Measurements from ENCODE around the gene EPC2.

Gene EPC2

DNA sequence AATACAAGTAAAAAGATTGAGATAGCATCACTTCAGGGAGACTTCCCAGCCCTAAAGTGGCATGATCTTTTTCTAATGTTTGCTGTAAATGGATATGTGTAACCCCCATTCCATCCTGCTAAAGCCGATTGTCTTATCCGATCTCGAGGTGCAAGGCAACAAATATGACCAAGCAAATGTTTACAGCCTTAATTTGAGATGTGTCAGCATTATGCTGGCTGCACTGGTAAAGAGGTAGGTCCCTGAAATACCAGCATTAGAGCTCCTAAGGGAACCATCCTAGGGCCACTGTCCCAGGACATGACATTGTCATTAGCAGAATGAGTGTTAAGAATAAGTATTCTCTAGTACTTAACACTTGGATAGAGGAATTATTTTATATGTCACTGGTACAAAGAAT, 108.4 kb downstream of the EPC2 start:
- CTCF ChIA-PET: no interaction called here
- H3K4me1 ChIP-seq (ENCODE audit: control insufficient read depth, insufficient read depth, low read length): no peaks in the 10 kb centered on the region
- no peak overlapping the region for H3K27ac ChIP-seq (ENCODE audit: extremely low read depth, low read depth, low read length)
- peaks cover 0 to 14% of the 10 kb centered on the region in 2 experiments; a peak in 1 of 3 replicates for H3K36me3 ChIP-seq (ENCODE audit: control insufficient read depth in 2 of 2, insufficient read depth in 1 of 2, low read length in 2 of 2)
- no peaks in the 10 kb centered on the region for H3K9me3 ChIP-seq (ENCODE audit: control insufficient read depth, insufficient read depth, low read depth, low read length)
- H3K4me3 ChIP-seq (ENCODE audit: low read depth, low read length): no peak overlapping the region
- TF ChIP-seq ZNF19 (tag by site-specific recombination; IDR thresholded peaks at IDR 0.05; ENCODE audit: low read depth) (no peak), ZNF600 (tag by site-specific recombination; IDR thresholded peaks at IDR 0.05) (no peak), ZXDB (tag by site-specific recombination; IDR thresholded peaks at IDR 0.05) (no peak), ZNF571 (tag by site-specific recombination; IDR thresholded peaks at IDR 0.05) (no peak), ZBTB1 (tag by site-specific recombination; IDR thresholded peaks at IDR 0.05) (no peak), ZNF2 (tag by site-specific recombination; IDR thresholded peaks at IDR 0.05) (no peak), ZNF23 (tag by site-specific recombination; IDR thresholded peaks at IDR 0.05; ENCODE audit: borderline replicate concordance) (no peak), IKZF3 (tag by site-specific recombination; IDR thresholded peaks at IDR 0.05) (no peak), PRDM1 (tag by site-specific recombination; IDR thresholded peaks at IDR 0.05) (no peak), ZNF521 (tag by site-specific recombination; IDR thresholded peaks at IDR 0.05) (no peak), ZNF248 (tag by site-specific recombination; IDR thresholded peaks at IDR 0.05) (no peak)
- TF ChIP-seq, protein P1, sequence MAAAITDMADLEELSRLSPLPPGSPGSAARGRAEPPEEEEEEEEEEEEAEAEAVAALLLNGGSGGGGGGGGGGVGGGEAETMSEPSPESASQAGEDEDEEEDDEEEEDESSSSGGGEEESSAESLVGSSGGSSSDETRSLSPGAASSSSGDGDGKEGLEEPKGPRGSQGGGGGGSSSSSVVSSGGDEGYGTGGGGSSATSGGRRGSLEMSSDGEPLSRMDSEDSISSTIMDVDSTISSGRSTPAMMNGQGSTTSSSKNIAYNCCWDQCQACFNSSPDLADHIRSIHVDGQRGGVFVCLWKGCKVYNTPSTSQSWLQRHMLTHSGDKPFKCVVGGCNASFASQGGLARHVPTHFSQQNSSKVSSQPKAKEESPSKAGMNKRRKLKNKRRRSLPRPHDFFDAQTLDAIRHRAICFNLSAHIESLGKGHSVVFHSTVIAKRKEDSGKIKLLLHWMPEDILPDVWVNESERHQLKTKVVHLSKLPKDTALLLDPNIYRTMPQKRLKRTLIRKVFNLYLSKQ (tag by site-specific recombination; IDR thresholded peaks at IDR 0.05; ENCODE audit: borderline replicate concordance): no peak
- TF ChIP-seq, protein P2, sequence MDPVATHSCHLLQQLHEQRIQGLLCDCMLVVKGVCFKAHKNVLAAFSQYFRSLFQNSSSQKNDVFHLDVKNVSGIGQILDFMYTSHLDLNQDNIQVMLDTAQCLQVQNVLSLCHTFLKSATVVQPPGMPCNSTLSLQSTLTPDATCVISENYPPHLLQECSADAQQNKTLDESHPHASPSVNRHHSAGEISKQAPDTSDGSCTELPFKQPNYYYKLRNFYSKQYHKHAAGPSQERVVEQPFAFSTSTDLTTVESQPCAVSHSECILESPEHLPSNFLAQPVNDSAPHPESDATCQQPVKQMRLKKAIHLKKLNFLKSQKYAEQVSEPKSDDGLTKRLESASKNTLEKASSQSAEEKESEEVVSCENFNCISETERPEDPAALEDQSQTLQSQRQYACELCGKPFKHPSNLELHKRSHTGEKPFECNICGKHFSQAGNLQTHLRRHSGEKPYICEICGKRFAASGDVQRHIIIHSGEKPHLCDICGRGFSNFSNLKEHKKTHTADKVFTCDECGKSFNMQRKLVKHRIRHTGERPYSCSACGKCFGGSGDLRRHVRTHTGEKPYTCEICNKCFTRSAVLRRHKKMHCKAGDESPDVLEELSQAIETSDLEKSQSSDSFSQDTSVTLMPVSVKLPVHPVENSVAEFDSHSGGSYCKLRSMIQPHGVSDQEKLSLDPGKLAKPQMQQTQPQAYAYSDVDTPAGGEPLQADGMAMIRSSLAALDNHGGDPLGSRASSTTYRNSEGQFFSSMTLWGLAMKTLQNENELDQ (tag by site-specific recombination; IDR thresholded peaks at IDR 0.05; ENCODE audit: low read depth): no peak
- TF ChIP-seq, protein P3, sequence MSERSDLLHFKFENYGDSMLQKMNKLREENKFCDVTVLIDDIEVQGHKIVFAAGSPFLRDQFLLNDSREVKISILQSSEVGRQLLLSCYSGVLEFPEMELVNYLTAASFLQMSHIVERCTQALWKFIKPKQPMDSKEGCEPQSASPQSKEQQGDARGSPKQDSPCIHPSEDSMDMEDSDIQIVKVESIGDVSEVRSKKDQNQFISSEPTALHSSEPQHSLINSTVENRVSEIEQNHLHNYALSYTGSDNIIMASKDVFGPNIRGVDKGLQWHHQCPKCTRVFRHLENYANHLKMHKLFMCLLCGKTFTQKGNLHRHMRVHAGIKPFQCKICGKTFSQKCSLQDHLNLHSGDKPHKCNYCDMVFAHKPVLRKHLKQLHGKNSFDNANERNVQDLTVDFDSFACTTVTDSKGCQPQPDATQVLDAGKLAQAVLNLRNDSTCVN (tag by site-specific recombination; optimal IDR thresholded peaks at IDR 0.05): no peak
- TF ChIP-seq, protein P4, sequence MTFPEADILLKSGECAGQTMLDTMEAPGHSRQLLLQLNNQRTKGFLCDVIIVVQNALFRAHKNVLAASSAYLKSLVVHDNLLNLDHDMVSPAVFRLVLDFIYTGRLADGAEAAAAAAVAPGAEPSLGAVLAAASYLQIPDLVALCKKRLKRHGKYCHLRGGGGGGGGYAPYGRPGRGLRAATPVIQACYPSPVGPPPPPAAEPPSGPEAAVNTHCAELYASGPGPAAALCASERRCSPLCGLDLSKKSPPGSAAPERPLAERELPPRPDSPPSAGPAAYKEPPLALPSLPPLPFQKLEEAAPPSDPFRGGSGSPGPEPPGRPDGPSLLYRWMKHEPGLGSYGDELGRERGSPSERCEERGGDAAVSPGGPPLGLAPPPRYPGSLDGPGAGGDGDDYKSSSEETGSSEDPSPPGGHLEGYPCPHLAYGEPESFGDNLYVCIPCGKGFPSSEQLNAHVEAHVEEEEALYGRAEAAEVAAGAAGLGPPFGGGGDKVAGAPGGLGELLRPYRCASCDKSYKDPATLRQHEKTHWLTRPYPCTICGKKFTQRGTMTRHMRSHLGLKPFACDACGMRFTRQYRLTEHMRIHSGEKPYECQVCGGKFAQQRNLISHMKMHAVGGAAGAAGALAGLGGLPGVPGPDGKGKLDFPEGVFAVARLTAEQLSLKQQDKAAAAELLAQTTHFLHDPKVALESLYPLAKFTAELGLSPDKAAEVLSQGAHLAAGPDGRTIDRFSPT (tag by site-specific recombination; IDR thresholded peaks at IDR 0.05): no peak
- POLR2A ChIA-PET: no interaction called here

DNA sequence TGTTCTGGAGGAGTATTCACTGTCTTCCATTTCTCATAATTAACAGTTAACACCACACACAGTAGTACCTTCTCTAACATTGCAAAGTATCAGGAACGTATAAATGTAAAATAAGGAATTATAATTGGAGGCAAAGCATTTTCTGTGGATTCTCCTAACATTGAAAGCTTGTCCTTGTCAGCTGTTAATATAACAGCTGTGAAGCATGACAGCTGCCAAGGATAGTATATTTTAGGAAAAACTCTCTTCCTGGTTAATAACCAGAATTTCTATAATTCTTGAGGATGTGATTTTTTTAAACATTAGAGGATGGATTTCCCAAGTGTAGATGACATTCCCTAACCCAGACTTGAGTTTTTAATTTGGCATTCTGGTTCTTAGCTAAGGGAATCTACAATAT, 110.3 kb downstream of the EPC2 start:
- Histone ChIP-seq H3K4me1 (ENCODE audit: control insufficient read depth, insufficient read depth, low read length) (no peaks in the 10 kb centered on the region), H3K9me3 (ENCODE audit: control insufficient read depth, insufficient read depth, low read depth, low read length) (no peaks in the 10 kb centered on the region), H3K27ac (ENCODE audit: extremely low read depth, low read depth, low read length) (no peak overlapping the region), H3K36me3 (ENCODE audit: control insufficient read depth in 2 of 2, insufficient read depth in 1 of 2, low read length in 2 of 2) (peaks cover 0 to 14% of the 10 kb centered on the region in 2 experiments; a peak in 1 of 3 replicates), H3K4me3 (ENCODE audit: low read depth, low read length) (no peak overlapping the region)
- POLR2A ChIA-PET: no interaction called here
- TF ChIP-seq ZNF394 (tag by site-specific recombination; IDR thresholded peaks at IDR 0.05; ENCODE audit: borderline replicate concordance) (no peak), ZFHX2 (tag by site-specific recombination; conservative IDR thresholded peaks at IDR 0.05) (no peak)
- TF ChIP-seq, protein P5, sequence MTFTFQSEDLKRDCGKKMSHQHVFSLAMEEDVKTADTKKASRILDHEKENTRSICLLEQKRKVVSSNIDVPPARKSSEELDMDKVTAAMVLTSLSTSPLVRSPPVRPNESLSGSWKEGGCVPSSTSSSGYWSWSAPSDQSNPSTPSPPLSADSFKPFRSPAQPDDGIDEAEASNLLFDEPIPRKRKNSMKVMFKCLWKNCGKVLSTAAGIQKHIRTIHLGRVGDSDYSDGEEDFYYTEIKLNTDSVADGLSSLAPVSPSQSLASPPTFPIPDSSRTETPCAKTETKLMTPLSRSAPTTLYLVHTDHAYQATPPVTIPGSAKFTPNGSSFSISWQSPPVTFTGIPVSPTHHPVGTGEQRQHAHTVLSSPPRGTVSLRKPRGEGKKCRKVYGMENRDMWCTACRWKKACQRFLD (tag by site-specific recombination; IDR thresholded peaks at IDR 0.05): no peak
- TF ChIP-seq, protein P6, sequence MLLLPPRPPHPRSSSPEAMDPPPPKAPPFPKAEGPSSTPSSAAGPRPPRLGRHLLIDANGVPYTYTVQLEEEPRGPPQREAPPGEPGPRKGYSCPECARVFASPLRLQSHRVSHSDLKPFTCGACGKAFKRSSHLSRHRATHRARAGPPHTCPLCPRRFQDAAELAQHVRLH (tag by site-specific recombination; IDR thresholded peaks at IDR 0.05): no peak
- CTCF ChIA-PET: no interaction called here

Data from HEK293 (cell line).